ENCODE data around the gene PARM1.
"Not testable (repeated sequence)": the region's sequence is repeated elsewhere in the genome, so short reads cannot be mapped to it uniquely, and the experiment has no call there.

The PARM1 gene

DNA sequence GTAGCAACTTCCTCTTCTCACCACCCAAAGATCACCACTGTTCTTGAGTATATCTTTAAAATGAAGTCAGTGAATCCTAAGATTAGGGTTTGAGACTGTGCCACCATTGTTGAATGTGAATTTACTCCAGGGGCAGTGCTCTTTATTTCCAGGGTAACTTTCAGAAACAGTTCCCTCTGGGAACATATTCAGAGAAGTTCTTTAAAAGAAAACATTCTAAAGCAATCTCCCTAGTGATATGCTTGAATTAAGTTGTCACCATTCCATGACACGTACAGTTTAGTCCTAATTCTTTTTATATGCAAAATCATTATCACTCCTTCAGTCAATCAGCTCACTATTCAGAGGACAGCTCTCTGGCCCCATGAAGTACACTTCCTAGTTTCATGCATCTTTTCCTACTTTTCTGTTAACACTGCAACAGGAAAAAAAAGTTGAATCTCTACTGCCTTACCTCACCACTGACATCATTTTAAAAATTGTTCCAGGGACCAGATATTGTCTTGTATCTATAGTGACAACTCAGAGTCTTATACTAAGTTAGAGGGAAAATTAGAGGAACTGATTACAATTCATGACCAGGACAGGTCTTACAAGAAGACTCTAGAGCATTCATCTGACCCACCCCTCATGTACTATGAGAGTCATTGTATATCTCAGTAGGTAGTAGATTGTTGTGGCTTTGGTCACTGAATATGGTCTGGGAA is 49.8 kb downstream of the PARM1 start:
- FAIRE-seq (no peak), DNase-seq (ENCODE audit: low spot score) (no peak)

GRCh38 chr4:74983253-74983635 is 50.3 kb downstream of the PARM1 start:
- DNase-seq (ENCODE audit: low spot score) (no peak), FAIRE-seq (no peak)

GRCh38 chr4:74990276-74990875 is 57.5 kb downstream of the PARM1 start:
- FAIRE-seq: no peak
- DNase-seq (ENCODE audit: low spot score): no peak

DNA sequence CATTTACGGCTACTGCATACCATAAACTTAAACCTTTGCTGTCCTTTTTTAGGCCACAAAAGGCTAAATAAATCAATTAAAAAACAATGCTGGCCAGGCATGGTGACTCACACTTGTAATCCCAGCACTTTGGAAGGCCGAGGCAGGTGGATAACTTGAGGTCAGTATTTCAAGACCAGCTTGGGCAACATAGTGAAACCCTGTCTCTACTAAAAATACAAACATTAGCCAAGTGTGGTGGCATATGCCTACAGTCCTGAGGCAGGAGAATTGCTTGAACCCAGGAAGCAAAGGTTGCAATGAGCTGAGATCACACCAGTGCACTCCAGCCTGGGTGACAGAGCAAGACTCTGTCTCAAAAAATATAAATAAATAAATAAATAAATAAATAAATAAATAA is 61.5 kb downstream of the PARM1 start:
- not testable (repeated sequence) for DNase-seq (ENCODE audit: low spot score); FAIRE-seq

DNA sequence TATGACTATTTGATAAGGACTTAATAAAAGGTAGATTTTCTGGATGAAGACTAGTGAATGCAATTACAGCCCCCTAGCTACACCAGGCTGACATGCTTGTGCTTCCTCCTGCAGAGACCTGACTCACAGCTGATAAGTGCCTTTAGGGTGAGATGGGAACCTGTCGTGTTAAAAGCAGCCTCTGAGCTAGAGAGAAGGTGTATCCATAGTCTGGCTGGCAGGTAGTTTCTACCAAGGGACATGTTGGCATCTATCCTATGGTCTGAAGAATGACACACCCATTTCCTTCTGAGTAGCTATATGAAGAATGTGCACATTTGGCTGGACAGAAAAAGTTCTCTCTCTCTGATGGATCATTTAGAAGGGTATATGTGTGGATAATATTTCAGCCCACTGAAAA is 64.1 kb downstream of the PARM1 start:
- no peak for FAIRE-seq
- no peak for DNase-seq (ENCODE audit: low spot score)

- FAIRE-seq: no peak
Measured at GRCh38 chr4:74997948-74998729, 65.2 kb downstream of the PARM1 start.

GRCh38 chr4:74999714-75000309 is 66.9 kb downstream of the PARM1 start:
- FAIRE-seq: no peak
- no peak for DNase-seq (ENCODE audit: low spot score)

More at GRCh38 chr4:74997948-74998729, 65.2 kb downstream of the PARM1 start:
- DNase-seq (ENCODE audit: low spot score): no peak

GRCh38 chr4:75001871-75002270 is 69.0 kb downstream of the PARM1 start:
- FAIRE-seq: no peak

DNA sequence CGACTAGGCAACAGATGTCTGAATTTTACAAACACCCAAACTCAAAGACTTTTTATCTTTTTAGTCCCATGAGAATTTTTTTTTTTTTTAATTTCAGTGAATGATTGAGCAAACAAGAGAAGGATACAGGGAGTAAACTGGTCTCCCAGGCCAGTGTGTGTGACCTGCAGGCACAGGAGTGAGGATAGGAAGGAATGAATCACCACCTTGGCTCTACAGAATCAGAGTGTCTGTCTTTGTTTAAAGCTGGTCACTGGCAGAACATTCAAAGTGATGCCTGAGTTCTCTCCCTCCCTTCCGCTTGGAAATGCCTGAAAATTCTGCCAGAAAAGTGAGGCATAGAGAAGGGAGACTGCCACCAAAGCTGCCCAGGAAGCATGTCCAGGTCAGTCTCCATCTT is 69.5 kb downstream of the PARM1 start:
- FAIRE-seq (no peak), DNase-seq (ENCODE audit: low spot score) (no peak)

More at GRCh38 chr4:75001871-75002270, 69.0 kb downstream of the PARM1 start:
- no peak for DNase-seq (ENCODE audit: low spot score)

- DNase-seq (ENCODE audit: low spot score) (no peak), FAIRE-seq (no peak)
Measured at GRCh38 chr4:75003979-75004378, 71.1 kb downstream of the PARM1 start.

DNA sequence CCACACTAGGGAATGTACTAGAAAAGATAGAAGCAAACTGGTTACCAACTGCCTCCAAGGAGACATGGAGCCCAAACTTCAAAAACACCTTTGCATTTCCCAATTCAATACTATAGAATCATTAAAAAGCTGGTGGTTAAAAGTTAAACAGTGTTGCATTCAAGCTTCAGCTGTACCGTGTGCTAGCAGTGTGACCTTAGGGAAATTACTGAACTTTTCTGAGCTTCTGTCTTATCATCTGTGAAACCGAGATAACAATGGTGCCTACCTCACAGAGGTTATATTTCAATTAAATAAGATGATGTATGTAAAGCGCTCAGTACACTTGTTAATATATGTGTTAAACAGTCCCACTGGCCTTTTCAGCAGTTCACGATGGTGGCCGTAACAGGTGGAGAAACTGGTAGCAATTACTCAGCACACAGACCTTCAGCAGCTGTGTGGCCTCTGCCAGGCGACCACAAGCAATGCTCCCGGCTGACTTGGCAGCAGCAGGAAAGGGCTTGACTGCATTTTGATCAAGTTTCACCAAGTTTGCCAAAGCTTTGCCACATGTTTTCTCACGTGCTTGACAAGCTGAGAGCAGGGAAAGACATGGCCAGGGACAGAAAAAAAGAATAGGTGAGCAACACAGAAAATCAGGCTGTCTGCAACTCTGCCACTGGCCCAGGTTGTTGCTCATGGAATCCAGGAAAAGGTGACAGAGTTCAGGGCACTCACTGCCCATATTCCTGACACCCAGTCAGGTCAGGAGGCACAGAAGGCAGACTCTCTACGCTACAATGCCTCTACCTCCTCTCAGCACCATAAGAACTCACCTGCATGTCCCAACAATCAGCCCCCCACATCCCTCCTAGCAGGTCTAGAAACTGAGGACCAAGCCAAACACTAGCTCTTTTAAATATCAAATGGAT is 72.1 kb downstream of the PARM1 start:
- DNase-seq (ENCODE audit: low spot score) (no peak), FAIRE-seq (no peak)

DNA sequence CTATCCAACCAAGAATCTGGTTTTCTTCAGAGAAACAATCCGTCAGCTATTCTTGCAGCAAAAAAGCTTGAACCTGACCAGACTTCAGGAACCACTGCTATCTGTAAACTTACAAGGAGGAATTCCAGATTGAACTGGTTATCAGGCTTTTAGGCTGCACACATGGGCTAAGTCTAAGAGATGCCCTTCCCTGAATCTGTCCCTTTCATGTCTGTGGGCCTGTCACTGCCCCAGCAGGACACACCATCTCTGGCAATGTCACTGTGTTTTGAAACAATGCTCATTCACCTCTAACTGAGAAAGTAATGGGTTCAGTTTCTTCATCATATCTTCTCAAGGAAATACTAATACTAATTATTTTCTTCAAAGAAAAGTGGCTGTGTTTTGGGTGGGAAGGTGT is 72.8 kb downstream of the PARM1 start:
- DNase-seq (ENCODE audit: low spot score) (no peak), FAIRE-seq (no peak)

DNA sequence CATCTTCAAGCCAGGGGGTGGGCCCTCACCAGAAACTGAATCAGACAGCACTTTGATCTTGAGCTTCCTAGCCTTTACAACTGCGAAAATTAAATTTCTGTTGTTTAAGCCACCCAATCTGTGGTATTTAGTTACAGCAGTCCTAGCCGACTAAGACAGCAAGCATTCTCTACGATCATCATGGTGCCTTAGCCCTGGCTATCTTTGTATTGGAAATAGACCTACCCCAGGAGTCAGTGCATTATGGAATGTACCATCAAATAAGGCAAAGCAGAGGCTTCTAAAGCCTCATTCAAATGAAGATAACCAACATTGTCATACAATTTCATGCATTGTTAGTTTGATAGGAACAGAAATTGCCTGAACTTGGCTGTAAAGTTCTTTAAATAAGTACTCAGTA is 75.0 kb downstream of the PARM1 start:
- FAIRE-seq (no peak), DNase-seq (ENCODE audit: low spot score) (no peak)

DNA sequence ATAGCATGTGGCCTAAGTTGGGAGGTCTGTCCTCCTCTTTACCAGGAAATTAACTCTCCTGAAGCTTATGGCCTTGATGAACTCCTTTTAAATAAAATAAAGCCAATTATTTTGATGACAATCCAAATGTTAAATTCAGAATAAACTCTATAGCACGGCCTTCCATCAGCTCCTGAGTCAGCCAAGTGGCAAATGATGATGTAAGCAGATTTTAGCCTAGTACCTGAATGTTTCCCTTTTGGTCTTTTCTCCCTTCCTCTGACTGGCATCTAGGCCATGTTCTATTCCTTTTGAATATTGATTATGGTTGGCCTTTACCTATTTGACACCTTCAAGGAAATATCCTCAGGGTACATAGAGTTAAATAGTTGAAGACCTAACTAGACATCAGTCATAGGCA is 76.2 kb downstream of the PARM1 start:
- DNase-seq (ENCODE audit: low spot score): no peak
- no peak for FAIRE-seq

DNA sequence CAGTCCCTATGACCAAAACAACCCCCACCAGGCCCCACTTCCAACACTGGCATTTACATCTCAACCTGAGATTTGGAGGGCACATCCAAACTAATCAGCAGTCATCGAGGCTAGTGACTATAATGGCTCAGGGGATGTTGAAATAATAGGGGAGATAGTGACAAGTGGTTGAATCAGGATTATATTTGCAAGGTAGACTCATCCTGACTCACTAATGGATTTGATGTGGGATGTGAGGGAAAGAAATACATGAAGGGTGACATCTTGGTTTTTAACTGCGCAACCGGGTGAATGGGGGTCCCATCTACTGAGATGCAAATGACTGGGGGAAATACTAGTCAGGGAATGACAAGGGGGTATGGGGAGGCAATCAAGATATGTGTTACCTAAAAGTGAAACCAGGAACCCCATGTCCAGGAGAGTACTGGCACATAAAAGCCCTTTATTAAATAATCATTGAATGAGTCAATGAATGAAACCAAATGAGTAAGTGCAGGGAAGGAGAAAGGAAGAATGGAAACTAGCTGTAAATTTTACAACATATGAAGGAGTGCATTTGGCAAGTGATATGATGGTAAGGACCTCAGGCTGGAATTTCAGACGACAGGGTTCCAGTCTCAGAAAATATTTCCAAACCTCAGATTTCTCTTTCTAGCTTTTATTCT is 78.3 kb downstream of the PARM1 start:
- FAIRE-seq (no peak), DNase-seq (ENCODE audit: low spot score) (no peak)

DNA sequence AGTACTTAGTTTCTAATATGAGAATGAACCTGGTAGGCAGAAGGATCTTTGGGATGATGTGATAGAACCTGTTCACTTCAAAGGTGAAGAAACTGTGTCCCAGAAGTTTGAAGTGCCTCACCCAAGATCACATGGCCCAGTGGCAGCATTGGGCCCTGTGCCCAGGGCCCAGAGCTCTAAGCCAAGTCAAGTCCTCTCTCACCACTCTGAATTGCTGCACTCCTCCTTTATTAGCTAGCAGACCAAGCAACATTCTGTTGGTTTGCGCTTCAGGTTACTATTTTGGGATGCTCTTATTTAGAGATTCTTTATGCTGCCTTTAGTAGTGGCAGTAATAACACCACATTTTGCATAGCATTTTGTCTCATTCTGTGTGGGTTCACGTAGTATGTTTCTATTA is 82.7 kb downstream of the PARM1 start:
- DNase-seq (ENCODE audit: low spot score) (no peak), FAIRE-seq (no peak)

GRCh38 chr4:75016472-75016871 is 83.6 kb downstream of the PARM1 start:
- FAIRE-seq: no peak
- no peak for DNase-seq (ENCODE audit: low spot score)

- DNase-seq (ENCODE audit: low spot score) (no peak), FAIRE-seq (no peak)
Measured at GRCh38 chr4:75018811-75019479, 86.0 kb downstream of the PARM1 start.

GRCh38 chr4:75025431-75025830 is 92.5 kb downstream of the PARM1 start:
- DNase-seq (ENCODE audit: low spot score) (no peak), FAIRE-seq (no peak)

Data from RCC 7860 (cell line).